Endothelial cell of umbilical vein (primary cell): ENCODE measurements around the gene INTS7. TPM values are rescaled to one million over a fixed set of nuclear protein-coding genes. Genes with fewer than 3 reads are reported as not detected.

Experiments
- BruUV-seq: library from RNA; stranded (reverse); fragments of 400-500 nt; replicated peaks from 2 replicates; lab custom pipeline; 2021; lab: Mats Ljungman, UMichigan
- CTCF ChIA-PET: fragments of 300-600, 350-600 bp; sonication (Branson Sonifier 250); formaldehyde crosslinking; loops from one replicate; lab custom pipeline; 2021; ENCODE audit warnings: antibody characterized with exemption, inconsistent platforms; lab: Charles Lee
- POLR2A ChIA-PET: fragments of 300-600, 350-600 bp; sonication (Branson Sonifier 250); formaldehyde crosslinking; loops from one replicate; lab custom pipeline; 2021; ENCODE audit warnings: antibody characterized with exemption, inconsistent platforms; lab: Charles Lee
- DNase-seq: peaks from one replicate; pipeline ENCODE4 v3.0.0-alpha.2; 2011; ENCODE audit warnings: low read depth, low spot score
- FAIRE-seq: peaks from 2 replicates; lab custom pipeline; 2011; peaks lifted over from hg19 to GRCh38; lab: Jason Lieb, UNC
- H2AFZ ChIP-seq: 2 replicates; pipeline ENCODE4 v1.6.0; 2012; ENCODE audit warnings: low read depth, low read length, control low read depth, inconsistent platforms
- H3K27ac ChIP-seq: 2 replicates; pipeline ENCODE4 v1.5.1; 2011; ENCODE audit warnings: low read depth, mild to moderate bottlenecking, control low read depth, low read length, moderate library complexity; ENCODE audit not compliant: insufficient read depth
- H3K27me3 ChIP-seq, 2 experiments: 2 replicates each; pipeline versions ENCODE4 v1.6.0 to v1.6.1; 2011; ENCODE audit warnings: low read length in 2 of 2, mixed read lengths in 1 of 2; ENCODE audit not compliant: control insufficient read depth in 2 of 2, insufficient read depth in 2 of 2
- H3K36me3 ChIP-seq, 2 experiments: 2 replicates in 1 of 2; 3 replicates in 1 of 2; pipeline ENCODE4 v1.5.1; 2011; ENCODE audit warnings: low read length in 2 of 2, mild to moderate bottlenecking in 1 of 2, moderate library complexity in 1 of 2; ENCODE audit not compliant: control insufficient read depth in 2 of 2, insufficient read depth in 2 of 2; ENCODE audit errors: extremely low read depth in 1 of 2
- H3K4me1 ChIP-seq: 3 replicates; pipeline ENCODE4 v1.5.1; 2011; ENCODE audit warnings: mild to moderate bottlenecking, low read length; ENCODE audit not compliant: control insufficient read depth, insufficient read depth; ENCODE audit errors: extremely low read depth
- H3K4me2 ChIP-seq: 2 replicates; pipeline ENCODE4 v1.6.1; 2011; ENCODE audit warnings: low read length, control low read depth, mixed read lengths; ENCODE audit not compliant: insufficient read depth
- H3K4me3 ChIP-seq, 3 experiments: fragments of 200-600 bp in 1 of 3; sonication (generic), shearing (Covaris generic) in 1 of 3; replicated peaks in 1 of 3; 2 replicates each; pipeline ENCODE4 v1.5.1; 2011 to 2016; ENCODE audit warnings: control low read depth in 3 of 3, low read length in 3 of 3, mild to moderate bottlenecking in 2 of 3, inconsistent platforms in 1 of 3, low read depth in 1 of 3, moderate library complexity in 1 of 3; ENCODE audit not compliant: insufficient read depth in 1 of 3
- H3K79me2 ChIP-seq: 2 replicates; pipeline ENCODE4 v1.6.0; 2012; ENCODE audit warnings: low read length, inconsistent platforms; ENCODE audit not compliant: control insufficient read depth, insufficient read depth
- H3K9ac ChIP-seq: replicated peaks from 2 replicates; pipeline ENCODE3; 2011; ENCODE audit warnings: low read length, control low read depth; ENCODE audit not compliant: insufficient read depth; ENCODE audit errors: extremely low read depth
- H3K9me1 ChIP-seq: replicated peaks from 3 replicates; pipeline ENCODE4 v1.6.0; 2011; ENCODE audit warnings: mild to moderate bottlenecking, low read length; ENCODE audit not compliant: control insufficient read depth, insufficient read depth; ENCODE audit errors: extremely low read depth
- H3K9me3 ChIP-seq: replicated peaks from 2 replicates; pipeline ENCODE4 v1.5.1; 2012; ENCODE audit warnings: low read length, inconsistent platforms; ENCODE audit not compliant: control insufficient read depth, insufficient read depth
- H4K20me1 ChIP-seq: replicated peaks from 2 replicates; pipeline ENCODE3; 2011; ENCODE audit warnings: mild to moderate bottlenecking, low read length; ENCODE audit not compliant: control insufficient read depth, insufficient read depth; ENCODE audit errors: extremely low read depth
- CTCF ChIP-seq, 2 donors: IDR thresholded peaks; 1 replicate in 1 of 2; 2 replicates in 1 of 2; pipeline ENCODE4 v1.5.1; 2011; ENCODE audit warnings: low read length in 2 of 2, mild to moderate bottlenecking in 2 of 2, moderate library complexity in 2 of 2, control low read depth in 1 of 2, inconsistent platforms in 1 of 2, low read depth in 1 of 2; ENCODE audit not compliant: insufficient read depth in 1 of 2; ENCODE audit errors: extremely low read depth in 1 of 2
- EZH2 ChIP-seq: IDR thresholded peaks from 2 replicates; pipeline ENCODE4 v1.6.1; 2012; ENCODE audit warnings: borderline replicate concordance, low read depth, mild to moderate bottlenecking, moderate library complexity, low read length, inconsistent platforms; ENCODE audit not compliant: severe bottlenecking
- FOS ChIP-seq: IDR thresholded peaks from 2 replicates; pipeline ENCODE4 v1.6.1; 2011; ENCODE audit warnings: mild to moderate bottlenecking, low read length, moderate library complexity, borderline replicate concordance; ENCODE audit not compliant: insufficient read depth
- GATA2 ChIP-seq: IDR thresholded peaks from 2 replicates; pipeline ENCODE4 v1.7.0; 2011; ENCODE audit warnings: low read depth, mild to moderate bottlenecking, moderate library complexity, mixed read lengths, low read length; ENCODE audit not compliant: insufficient read length, insufficient read depth
- JUN ChIP-seq: IDR thresholded peaks from 2 replicates; pipeline ENCODE4 v1.6.1; 2011; ENCODE audit warnings: borderline replicate concordance, low read depth; ENCODE audit not compliant: insufficient read length, insufficient read depth
- MAX ChIP-seq: IDR thresholded peaks from 2 replicates; pipeline ENCODE4 v1.6.1; 2011; ENCODE audit not compliant: insufficient read depth, insufficient read length
- MYC ChIP-seq: IDR thresholded peaks from one replicate; pipeline ENCODE4 v1.6.1; 2011; ENCODE audit warnings: mild to moderate bottlenecking, low read depth, low read length
- POLR2A ChIP-seq: IDR thresholded peaks from 2 replicates; pipeline ENCODE4 v1.6.1; 2012; ENCODE audit warnings: low read depth, mild to moderate bottlenecking, control low read depth, low read length
- POLR2AphosphoS5 ChIP-seq: IDR thresholded peaks from 2 replicates; pipeline ENCODE4 v1.6.1; 2012; ENCODE audit warnings: low read depth, mild to moderate bottlenecking, control low read depth, low read length, moderate library complexity; ENCODE audit not compliant: insufficient read depth
- dilution Hi-C: fragments of 300-500 bp; cut with MboI; formaldehyde crosslinking; loops from one replicate; pipeline ENCODE4 v1.15.0; 2019; ENCODE audit warnings: low sequenced_read_pairs; ENCODE audit not compliant: extremely low pct_ligation_motif_present
- intact Hi-C: fragments of 100-400 bp; cut with micrococcal nuclease; formaldehyde crosslinking; loops from one replicate; pipeline ENCODE4 v1.10.0; 2022
- polyA plus RNA-seq, 4 experiments: library from polyadenylated mRNA; depleted of rRNA in 3 of 4; stranded (reverse) in 3 of 4; unstranded in 1 of 4; fragments of >200 nt; gene quantifications; 2 replicates each; pipeline versions ENCODE4 v1.2.1 to v1.2.3, GENCODE V29; 2011 to 2012; ENCODE audit warnings: missing spikeins in 1 of 4
- total RNA-seq: library from RNA; stranded (reverse); gene quantifications from 2 replicates; pipeline ENCODE4 v1.2.3, GENCODE V29; 2021

INTS7 gene
- total and polyA plus RNA-seq, 2 donors (not counting 3 experiments of a cell fraction or from before 2014, with no cell fraction given), result 9.1 to 18.1 TPM

- no peak overlapping the region for H3K4me3 ChIP-seq
- dilution Hi-C loops, result no loop called here
- no peak overlapping the region for H2AFZ ChIP-seq
- FAIRE-seq (no peak), DNase-seq (no peak)
- H3K4me1 ChIP-seq, result no peaks in the 10 kb centered on the region
- no peaks in the 10 kb centered on the region for H3K36me3 ChIP-seq
- POLR2A ChIA-PET, result no interaction called here
- TF ChIP-seq MYC, result no peak
- no peak for TF ChIP-seq GATA2
- TF ChIP-seq MAX, result no peak
- TF ChIP-seq CTCF (IDR thresholded peaks at IDR 0.05; ENCODE audit: extremely low read depth in 1 of 2, insufficient read depth in 1 of 2, low read depth in 1 of 2, low read length in 2 of 2), result no peak
- TF ChIP-seq FOS, result no peak
- H3K27ac ChIP-seq, result no peak overlapping the region
- intact Hi-C loops, result no loop called here
- peaks cover 0 to 10% of the 10 kb centered on the region in 2 experiments for H3K27me3 ChIP-seq
- no peak overlapping the region for H3K9ac ChIP-seq
- no peaks in the 10 kb centered on the region for H4K20me1 ChIP-seq
- no TSS peak for BruUV-seq
- CTCF ChIA-PET, result interaction anchor here (2.6 kb wide), 1 partner anchor 9 kb away, joined by 8 read pairs; no protein-coding TSS in a partner anchor
- no peaks in the 10 kb centered on the region for H3K79me2 ChIP-seq
- H3K9me1 ChIP-seq, result no peaks in the 10 kb centered on the region
- H3K4me2 ChIP-seq, result no peak overlapping the region
- H3K9me3 ChIP-seq, result no peaks in the 10 kb centered on the region
Measured at GRCh38 chr1:211892577-211892976, 142.8 kb downstream of the INTS7 start.

- TF ChIP-seq POLR2A (no peak), GATA2 (no peak), MAX (no peak), POLR2AphosphoS5 (no peak), EZH2 (no peak), MYC (no peak), JUN (no peak), FOS (no peak), CTCF (IDR thresholded peaks at IDR 0.05; ENCODE audit: extremely low read depth in 1 of 2, insufficient read depth in 1 of 2, low read depth in 1 of 2, low read length in 2 of 2) (no peak)
- H3K27ac ChIP-seq, result no peak overlapping the region
- H3K9me3 ChIP-seq, result no peaks in the 10 kb centered on the region
- no peak overlapping the region for H2AFZ ChIP-seq
- CTCF ChIA-PET, result no interaction called here
- no peak overlapping the region for H3K9ac ChIP-seq
- no peak for DNase-seq
- intact Hi-C loops, result no loop called here
- H4K20me1 ChIP-seq, result no peaks in the 10 kb centered on the region
- POLR2A ChIA-PET, result no interaction called here
- no peaks in the 10 kb centered on the region for H3K36me3 ChIP-seq
- no TSS peak for BruUV-seq
- no peaks in the 10 kb centered on the region for H3K4me1 ChIP-seq
- H3K27me3 ChIP-seq, result peaks cover 0 to 11% of the 10 kb centered on the region in 2 experiments
- dilution Hi-C loops, result no loop called here
- no peak for FAIRE-seq
- H3K9me1 ChIP-seq, result no peaks in the 10 kb centered on the region
- H3K4me2 ChIP-seq, result no peak overlapping the region
- no peaks in the 10 kb centered on the region for H3K79me2 ChIP-seq
- no peak overlapping the region for H3K4me3 ChIP-seq
Measured at GRCh38 chr1:211891708-211892107, 143.6 kb downstream of the INTS7 start.
